ENCODE data around the gene BRD4.

BRD4 gene

DNA sequence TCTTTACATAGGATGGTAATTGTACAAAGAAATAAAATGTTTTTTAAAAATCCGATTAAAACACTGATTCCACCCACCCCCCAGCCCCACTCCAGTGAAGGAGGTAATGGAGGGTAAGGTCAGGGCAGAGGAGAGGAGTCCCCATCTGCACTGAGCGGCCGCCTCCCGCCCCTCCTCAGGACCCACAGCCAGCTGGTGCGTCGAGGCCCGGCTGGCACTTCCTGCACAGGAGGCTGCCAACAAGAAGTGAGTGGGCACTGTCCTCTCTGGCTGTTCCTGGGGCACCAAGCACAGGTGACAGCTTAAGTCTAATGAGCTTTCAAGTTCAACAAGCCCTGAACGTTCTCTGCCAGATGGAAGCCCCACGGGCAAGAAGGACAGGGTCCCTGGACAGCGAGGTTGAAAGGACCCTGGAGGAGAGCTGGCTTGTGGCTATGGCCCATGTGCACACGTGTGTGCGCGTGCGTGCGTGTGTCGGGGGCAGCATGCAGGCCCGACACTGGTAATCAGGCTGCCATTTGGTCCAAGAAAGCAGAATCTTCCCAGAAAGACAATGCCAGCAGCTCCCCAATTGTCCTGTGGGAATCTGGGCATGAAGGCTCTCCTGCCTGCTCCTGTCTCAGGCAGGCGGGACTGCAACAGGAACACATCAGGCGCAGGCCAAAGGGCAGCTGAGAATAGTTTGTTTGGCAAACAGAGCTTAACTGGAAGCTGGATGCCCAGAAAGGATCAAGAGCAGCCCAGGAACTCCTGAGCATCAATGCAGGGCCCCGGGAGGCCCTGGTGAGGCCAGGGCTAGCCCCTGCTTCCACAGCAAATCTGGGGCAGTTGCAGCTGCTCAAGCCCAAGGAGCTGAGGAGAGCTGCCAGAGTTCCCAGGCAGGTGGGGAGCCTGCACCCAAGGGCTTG, 85.0 kb downstream of the BRD4 start:
- no peak for DNase-seq

- DNase-seq: no peak
Observed at GRCh38 chr19:15246198-15246481, 86.2 kb downstream of the BRD4 start.

GRCh38 chr19:15245370-15246197, 86.8 kb downstream of the BRD4 start:
- DNase-seq: no peak

DNA sequence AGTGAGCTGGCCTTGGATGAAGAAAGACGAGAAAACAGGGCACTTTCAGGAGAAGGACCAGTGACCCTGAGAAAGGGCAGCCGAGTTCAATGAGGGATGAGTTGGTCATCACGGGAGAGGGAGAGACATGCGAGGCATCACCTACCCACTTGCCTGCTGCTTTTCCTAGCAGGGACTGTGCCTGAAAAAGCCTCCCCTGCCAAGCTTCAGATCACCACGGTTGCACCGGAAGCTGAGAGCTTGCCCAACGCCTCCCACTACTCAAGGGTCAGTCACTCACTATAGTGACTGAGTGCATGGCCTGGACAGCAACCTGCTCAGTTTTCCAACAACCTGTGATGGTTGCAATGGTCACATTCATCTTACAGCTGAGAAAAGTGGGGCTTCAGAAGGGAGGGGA, 87.5 kb downstream of the BRD4 start:
- DNase-seq: no peak

DNA sequence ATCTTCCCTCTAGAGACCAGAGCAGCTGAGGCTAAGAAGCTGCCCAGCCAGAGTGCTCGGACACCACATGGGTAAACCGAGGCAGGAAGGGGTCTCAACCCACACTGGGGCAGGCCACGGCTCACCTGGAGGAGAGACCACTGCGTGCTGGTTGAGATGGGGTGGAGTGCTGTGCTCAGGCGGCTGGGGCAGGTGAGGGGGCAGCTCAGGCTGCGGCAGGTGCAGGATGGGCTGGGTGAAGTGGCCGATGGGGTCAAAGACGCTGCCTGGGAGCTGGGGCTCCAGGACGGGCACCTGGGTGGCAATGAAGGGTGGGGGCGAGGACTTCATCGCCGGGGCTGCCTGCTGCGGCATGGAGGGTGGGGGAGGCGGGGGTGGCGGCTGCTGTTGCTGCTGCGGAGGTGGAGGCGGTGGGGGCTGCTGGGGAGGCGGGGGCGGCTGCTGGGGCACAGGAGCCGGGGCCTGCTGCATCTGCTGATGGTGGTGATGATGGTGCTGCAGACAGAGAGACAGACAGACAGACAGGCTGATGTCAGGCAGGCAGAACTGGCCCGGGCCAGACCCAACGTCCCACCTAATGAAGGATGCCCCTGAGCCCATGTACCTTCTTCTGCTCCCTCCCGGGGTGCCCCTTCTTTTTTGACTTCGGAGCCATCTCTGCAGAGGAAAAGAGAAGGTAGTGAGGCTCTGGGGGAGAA, 88.1 kb downstream of the BRD4 start:
- no peak for DNase-seq

DNA sequence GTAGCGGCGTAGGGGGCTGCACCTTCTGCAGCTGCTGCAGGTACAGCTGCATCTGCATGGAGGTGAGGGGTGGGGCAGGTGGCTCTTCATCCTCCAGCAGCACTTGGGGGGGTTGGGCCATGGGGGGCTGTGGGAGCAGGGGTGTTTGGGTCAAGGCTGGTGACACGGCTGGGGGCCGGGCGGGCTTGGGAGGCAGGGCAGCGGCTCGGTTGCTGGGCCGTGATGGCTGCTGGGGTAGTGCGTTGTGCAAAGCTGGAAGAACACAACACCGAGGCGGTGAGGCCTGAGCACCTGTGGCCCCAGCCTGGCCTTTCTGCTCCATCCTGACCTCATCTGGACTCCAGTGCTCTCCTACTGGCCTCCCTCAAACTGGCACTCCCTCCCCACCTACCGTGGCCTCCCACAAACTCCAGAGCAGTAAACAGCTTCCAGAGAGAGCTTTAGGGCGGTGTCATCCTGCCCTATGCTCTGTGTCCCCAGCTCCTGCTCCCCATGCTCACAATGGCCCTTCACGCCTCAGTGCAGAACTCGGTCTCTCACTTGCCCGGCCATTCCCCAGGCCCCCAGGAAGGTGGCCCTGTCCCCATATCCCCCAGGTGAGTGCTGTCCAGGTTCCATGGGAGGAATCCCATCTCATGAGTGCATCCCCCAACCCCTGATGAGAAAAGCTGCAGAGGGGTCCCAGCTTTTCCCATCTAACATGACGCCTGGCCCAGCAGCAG, 88.9 kb downstream of the BRD4 start:
- no peak for DNase-seq

DNA sequence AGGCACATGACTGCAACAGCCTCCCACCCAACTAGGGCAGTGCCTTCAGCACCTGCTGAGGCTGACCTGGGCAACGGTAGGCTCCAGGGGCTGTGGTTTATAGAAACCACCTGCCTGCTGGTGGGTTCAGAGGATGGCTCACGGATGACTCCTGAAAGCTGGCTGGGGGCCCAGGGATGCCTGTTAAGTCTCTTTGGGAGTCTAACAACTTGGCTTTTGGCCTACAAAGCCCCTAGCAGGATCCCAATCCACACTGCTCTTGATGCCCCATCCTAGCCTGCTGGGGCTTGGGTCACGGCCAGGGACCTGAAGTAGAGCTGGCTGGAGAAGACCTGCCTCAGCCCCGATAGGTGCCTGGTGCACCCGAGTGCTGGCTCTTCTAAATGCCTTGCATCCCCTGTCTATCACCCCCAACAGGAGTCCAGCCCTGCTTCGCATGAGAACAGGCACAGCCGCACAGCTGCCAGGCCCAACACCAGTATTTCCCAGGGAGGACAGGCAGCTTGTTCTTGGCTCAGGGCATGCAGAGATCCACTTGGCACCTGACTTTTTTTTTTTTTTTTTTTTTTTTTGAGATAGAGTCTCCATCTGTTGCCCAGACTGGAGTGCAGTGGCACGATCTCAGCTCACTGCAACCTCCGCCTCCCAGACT, 91.0 kb downstream of the BRD4 start:
- DNase-seq: no peak

GRCh38 chr19:15240515-15240914, 91.8 kb downstream of the BRD4 start:
- DNase-seq: no peak

- no peak for DNase-seq
Observed at GRCh38 chr19:15239337-15239949, 92.9 kb downstream of the BRD4 start.

- no peak for DNase-seq
Observed at GRCh38 chr19:15238639-15239155, 93.6 kb downstream of the BRD4 start.

DNA sequence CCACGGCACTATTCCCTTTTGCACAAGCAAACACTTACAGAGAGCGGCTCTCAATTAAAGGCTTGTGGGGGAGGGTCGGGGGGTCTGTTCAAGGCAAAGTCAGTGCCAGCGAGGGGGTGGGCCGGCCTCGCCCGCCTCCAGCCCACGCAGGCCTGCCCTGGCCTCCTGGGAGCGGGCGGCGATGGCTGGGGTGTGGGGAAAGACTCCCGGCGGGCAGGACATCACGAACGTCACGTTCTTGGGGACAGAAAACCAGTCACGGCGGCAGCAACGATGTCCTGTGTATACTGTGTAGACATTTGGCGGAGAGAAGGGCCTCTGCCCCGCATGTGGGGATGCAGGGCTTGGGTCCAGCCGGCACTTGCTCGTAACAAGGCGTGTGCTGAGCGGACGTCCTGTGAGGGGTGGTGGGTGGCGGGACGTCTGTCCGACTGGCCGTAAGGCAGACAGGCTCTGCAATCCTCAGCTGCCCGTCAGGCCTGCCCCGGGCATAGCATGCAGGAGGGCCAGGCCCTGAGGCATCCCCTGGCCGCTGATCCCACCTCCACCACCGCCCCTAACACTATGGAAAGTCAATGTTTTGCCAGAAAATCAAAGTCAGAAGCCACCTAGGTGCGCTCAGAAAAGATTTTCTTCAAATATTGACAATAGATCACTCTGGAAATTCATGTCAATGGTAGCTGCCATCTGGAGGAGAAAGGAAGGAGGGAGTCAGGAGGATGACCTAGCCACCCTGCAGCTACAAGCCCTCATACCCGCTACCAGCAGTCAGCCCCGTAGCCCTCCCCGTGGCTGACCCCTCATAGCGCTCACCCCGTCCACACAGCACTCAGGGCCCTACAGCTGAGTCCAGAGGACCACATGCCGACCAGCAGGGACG, 94.3 kb downstream of the BRD4 start:
- DNase-seq: no peak

DNA sequence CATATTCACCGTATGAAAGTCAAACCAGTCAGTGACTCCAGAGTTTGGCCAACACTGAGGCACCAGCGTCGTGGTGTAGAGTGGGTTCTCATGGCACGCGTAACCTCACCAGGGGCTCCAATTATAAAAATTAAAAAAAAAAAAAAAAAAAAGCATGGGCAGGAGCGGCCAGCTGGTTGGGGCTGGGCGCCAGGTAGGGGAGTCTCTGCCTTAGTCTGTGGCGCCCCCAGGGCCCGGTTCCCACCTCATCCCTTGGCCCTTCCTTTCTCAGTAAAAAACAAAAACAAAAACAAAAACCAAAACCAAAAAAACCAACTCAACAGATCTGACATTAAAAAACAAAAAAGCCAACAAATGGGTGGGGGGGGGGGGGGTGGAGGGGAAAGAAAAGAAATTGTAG, 95.5 kb downstream of the BRD4 start:
- DNase-seq: no peak

GRCh38 chr19:15235781-15236180, 96.6 kb downstream of the BRD4 start:
- no peak for DNase-seq

GRCh38 chr19:15234431-15235130, 97.8 kb downstream of the BRD4 start:
- DNase-seq: no peak

DNA sequence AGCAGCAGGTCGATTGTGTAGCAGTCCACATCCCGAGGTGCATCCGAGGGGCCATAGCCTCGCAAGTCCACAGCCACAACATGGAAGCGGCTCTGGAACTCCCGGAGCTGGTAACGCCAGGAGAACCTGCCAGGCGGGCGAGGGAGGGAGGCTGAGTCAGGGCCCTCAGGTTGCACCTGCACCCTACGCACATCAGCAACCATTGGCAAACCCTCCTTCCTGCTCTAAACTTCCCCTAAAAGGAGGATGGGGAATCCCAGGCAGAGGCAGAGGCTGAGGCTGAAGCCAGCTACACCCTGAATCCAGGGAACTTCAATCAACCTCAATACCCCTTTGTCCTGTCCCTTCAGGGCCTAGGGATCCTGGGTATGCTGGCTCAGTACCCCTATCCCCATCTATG, 101.1 kb downstream of the BRD4 start:
- no peak for DNase-seq

GRCh38 chr19:15227261-15227660, 105.1 kb downstream of the BRD4 start:
- DNase-seq: no peak

- no peak for DNase-seq
Observed at GRCh38 chr19:15225760-15226159, 106.6 kb downstream of the BRD4 start.

- DNase-seq: no peak
Observed at GRCh38 chr19:15223649-15224361, 108.5 kb downstream of the BRD4 start.

Data from T-helper 9 cell (primary cell).